IMR-90 (cell line): ENCODE data around the gene HAO2. TPM values are rescaled to one million over a fixed set of nuclear protein-coding genes. Genes with fewer than 3 reads are reported as not detected.

Source experiments
- ATAC-seq: fragments of 200-7000 bp; cut with Tn5 transposase; 2 replicates; pipeline ENCODE4 v1.9.1; 2020; ENCODE audit warnings: low read depth, mild to moderate bottlenecking, moderate library complexity
- BruUV-seq: library from RNA; stranded (reverse); fragments of 400-500 nt; replicated peaks from 2 replicates; lab custom pipeline; 2021; lab: Mats Ljungman, UMichigan
- CTCF ChIA-PET: fragments of 300-600 bp; formaldehyde crosslinking; extraction: SDS; loops from one replicate; lab custom pipeline; 2021; ENCODE audit warnings: antibody characterized with exemption; lab: Yijun Ruan, JAX
- POLR2A ChIA-PET: fragments of 300-600 bp; sonication (Branson Sonifier 250); formaldehyde crosslinking; loops from one replicate; lab custom pipeline; 2022; ENCODE audit warnings: antibody characterized with exemption; ENCODE audit not compliant: unreplicated experiment; lab: Charles Lee
- DNase-seq: peaks from one replicate; pipeline ENCODE4 v3.0.0; 2013
- H2AFZ ChIP-seq: replicated peaks from 2 replicates; pipeline ENCODE3; 2013; ENCODE audit warnings: low read length, mild to moderate bottlenecking; ENCODE audit not compliant: poor library complexity
- H2AK5ac ChIP-seq: 2 replicates; pipeline ENCODE4 v1.6.1; 2013; ENCODE audit warnings: low read depth, low read length, inconsistent platforms
- H2AK9ac ChIP-seq: replicated peaks from 2 replicates; pipeline ENCODE3; 2013; ENCODE audit warnings: mild to moderate bottlenecking, low read depth, low read length, moderate library complexity; ENCODE audit not compliant: poor library complexity
- H2BK120ac ChIP-seq: 2 replicates; pipeline ENCODE4 v1.6.1; 2013; ENCODE audit warnings: low read depth, low read length, inconsistent platforms
- H2BK15ac ChIP-seq: 3 replicates; pipeline ENCODE4 v1.6.1; 2013; ENCODE audit warnings: low read depth, low read length, inconsistent platforms
- H2BK20ac ChIP-seq: 2 replicates; pipeline ENCODE4 v1.6.1; 2013; ENCODE audit warnings: low read depth, mild to moderate bottlenecking, inconsistent platforms, low read length, moderate library complexity
- H2BK5ac ChIP-seq: 2 replicates; pipeline ENCODE4 v1.6.1; 2013; ENCODE audit warnings: mild to moderate bottlenecking, low read depth, low read length, inconsistent platforms; ENCODE audit not compliant: poor library complexity, severe bottlenecking
- H3K14ac ChIP-seq: replicated peaks from 2 replicates; pipeline ENCODE4 v1.6.1; 2013; ENCODE audit warnings: low read depth, low read length, inconsistent platforms
- H3K18ac ChIP-seq: 2 replicates; pipeline ENCODE4 v1.6.1; 2013; ENCODE audit warnings: low read depth, low read length, control low read depth
- H3K23ac ChIP-seq: 2 replicates; pipeline ENCODE4 v1.6.1; 2013; ENCODE audit warnings: low read depth, low read length, inconsistent platforms
- H3K27ac ChIP-seq: 2 replicates; pipeline ENCODE4 v1.5.1; 2013; ENCODE audit warnings: mild to moderate bottlenecking, control low read depth, low read length; ENCODE audit not compliant: insufficient read depth
- H3K27me3 ChIP-seq: 2 replicates; pipeline ENCODE4 v1.6.1; 2013; ENCODE audit warnings: low read length; ENCODE audit not compliant: control insufficient read depth, insufficient read depth
- H3K36me3 ChIP-seq: 2 replicates; pipeline ENCODE4 v1.6.1; 2013; ENCODE audit warnings: low read length, mixed read lengths; ENCODE audit not compliant: control insufficient read depth, insufficient read depth
- H3K4ac ChIP-seq: 2 replicates; pipeline ENCODE4 v1.6.1; 2013; ENCODE audit warnings: low read depth, low read length, inconsistent platforms
- H3K4me1 ChIP-seq: 2 replicates; pipeline ENCODE4 v1.6.1; 2013; ENCODE audit warnings: low read length, mixed read lengths; ENCODE audit not compliant: control insufficient read depth, insufficient read depth
- H3K4me2 ChIP-seq: 2 replicates; pipeline ENCODE4 v1.6.1; 2013; ENCODE audit warnings: low read depth, mild to moderate bottlenecking, control low read depth, low read length, moderate library complexity
- H3K4me3 ChIP-seq: 2 replicates; pipeline ENCODE4 v1.5.1; 2013; ENCODE audit warnings: low read depth, mild to moderate bottlenecking, control low read depth, low read length, moderate library complexity; ENCODE audit not compliant: insufficient read depth
- H3K56ac ChIP-seq: 2 replicates; pipeline ENCODE4 v1.6.1; 2013; ENCODE audit warnings: low read length, inconsistent platforms; ENCODE audit not compliant: insufficient read depth; ENCODE audit errors: extremely low read depth
- H3K79me1 ChIP-seq, 2 experiments: 2 replicates each; pipeline ENCODE4 v1.6.1; 2013; ENCODE audit warnings: low read length in 2 of 2, inconsistent platforms in 1 of 2, low read depth in 1 of 2
- H3K9ac ChIP-seq: 2 replicates; pipeline ENCODE4 v1.6.1; 2013; ENCODE audit warnings: low read depth, low read length, control low read depth
- H3K9me1 ChIP-seq: 2 replicates; pipeline ENCODE4 v1.6.1; 2013; ENCODE audit warnings: low read length, inconsistent platforms; ENCODE audit not compliant: insufficient read depth
- H3K9me3 ChIP-seq: 2 replicates; pipeline ENCODE4 v1.6.1; 2013; ENCODE audit warnings: low read length; ENCODE audit not compliant: control insufficient read depth, insufficient read depth
- H4K20me1 ChIP-seq: 2 replicates; pipeline ENCODE4 v1.6.1; 2013; ENCODE audit warnings: low read length, inconsistent platforms; ENCODE audit not compliant: insufficient read depth
- H4K5ac ChIP-seq: 2 replicates; pipeline ENCODE4 v1.6.1; 2013; ENCODE audit warnings: mild to moderate bottlenecking, low read depth, low read length, control low read depth
- H4K8ac ChIP-seq, 2 experiments: 2 replicates each; pipeline ENCODE4 v1.6.1; 2013; ENCODE audit warnings: low read depth in 2 of 2, low read length in 2 of 2, control low read depth in 1 of 2, inconsistent platforms in 1 of 2
- H4K91ac ChIP-seq: 2 replicates; pipeline ENCODE4 v1.6.1; 2013; ENCODE audit warnings: low read depth, low read length, inconsistent platforms; ENCODE audit not compliant: insufficient read depth
- BHLHE40 ChIP-seq: fragments of 150-350 bp; IDR thresholded peaks from 2 replicates; pipeline ENCODE4 v1.6.1; 2016; ENCODE audit warnings: mild to moderate bottlenecking, low read depth, low read length
- CEBPB ChIP-seq: IDR thresholded peaks from 2 replicates; pipeline ENCODE4 v1.6.1; 2012; ENCODE audit warnings: low read depth, low read length, improper control_type of control experiment
- CHD1 ChIP-seq: IDR thresholded peaks from 2 replicates; pipeline ENCODE4 v1.6.1; 2012; ENCODE audit warnings: low read depth, low read length, improper control_type of control experiment
- FOS ChIP-seq: fragments of 150-350 bp; IDR thresholded peaks from 2 replicates; pipeline ENCODE4 v1.6.1; 2016; ENCODE audit warnings: low read depth, low read length
- MAFK ChIP-seq: IDR thresholded peaks from 2 replicates; pipeline ENCODE4 v1.6.1; 2012; ENCODE audit warnings: low read depth, low read length, improper control_type of control experiment
- MAZ ChIP-seq: IDR thresholded peaks from 2 replicates; pipeline ENCODE4 v1.6.1; 2012; ENCODE audit warnings: low read depth, mild to moderate bottlenecking, low read length, improper control_type of control experiment, moderate library complexity, borderline replicate concordance
- NFE2L2 ChIP-seq: fragments of 150-350 bp; IDR thresholded peaks from 2 replicates; pipeline ENCODE4 v1.6.1; 2016; ENCODE audit warnings: low read depth, mild to moderate bottlenecking, low read length
- POLR2A ChIP-seq: IDR thresholded peaks from 2 replicates; pipeline ENCODE4 v1.6.1; 2012; ENCODE audit warnings: mild to moderate bottlenecking, low read depth, low read length
- RAD21 ChIP-seq: IDR thresholded peaks from 2 replicates; pipeline ENCODE4 v1.6.1; 2012; ENCODE audit warnings: low read length, improper control_type of control experiment
- RFX5 ChIP-seq: IDR thresholded peaks from 2 replicates; pipeline ENCODE4 v1.8.0; 2012; ENCODE audit warnings: low read depth, mild to moderate bottlenecking, low read length, moderate library complexity
- SMC3 ChIP-seq: fragments of 150-350 bp; IDR thresholded peaks from 2 replicates; pipeline ENCODE4 v1.6.1; 2016; ENCODE audit warnings: low read depth, mild to moderate bottlenecking, antibody characterized with exemption, low read length, moderate library complexity
- WGBS, 2 experiments: methylation state at CpG; one replicate each; pipeline versions ENCODE4 v1.1.5 to v1.1.7; 2013; ENCODE audit warnings: missing lambda C conversion rate in 2 of 2; ENCODE audit not compliant: insufficient read length in 1 of 2; ENCODE audit errors: extremely low coverage in 2 of 2; 5-methylcytosine and 5-hydroxymethylcytosine counted together
- dilution Hi-C: fragments of 300-500 bp; cut with HindIII; formaldehyde crosslinking; loops from one replicate; pipeline ENCODE4 v1.14.3; 2018; ENCODE audit warnings: low sequenced_read_pairs; ENCODE audit not compliant: unreplicated experiment
- in situ Hi-C: fragments of 300-500 bp; cut with MboI; formaldehyde crosslinking; loops from 3 replicates; pipeline ENCODE4 v1.14.3; 2019; ENCODE audit warnings: low sequenced_read_pairs, inconsistent platforms, mixed read lengths
- intact Hi-C: fragments of 100-400 bp; cut with micrococcal nuclease; formaldehyde crosslinking; loops from 2 replicates; pipeline ENCODE4 v1.10.0; 2022
- polyA plus RNA-seq, 3 experiments: library from polyadenylated mRNA; depleted of rRNA; stranded (reverse); fragments of >200 nt; gene quantifications; 2 replicates each; pipeline ENCODE4 v1.2.3, GENCODE V29; 2012; ENCODE audit warnings: low replicate concordance in 1 of 3
- total RNA-seq: library from RNA; depleted of rRNA; stranded (reverse); fragments of >200 nt; gene quantifications from 2 replicates; pipeline ENCODE4 v1.2.3, GENCODE V29; 2012

HAO2 gene
- total and polyA plus RNA-seq, 2 of the 4 experiments (the other 2 are of a cell fraction), result not detected

GRCh38 chr1:119364640-119365039, 3.9 kb upstream of the HAO2 start:
- Histone ChIP-seq H4K5ac (no peak overlapping the region), H2BK5ac (no peak overlapping the region), H2AK5ac (no peak overlapping the region), H3K27ac (no peak overlapping the region), H2BK120ac (no peak overlapping the region), H3K9me3 (no peaks in the 10 kb centered on the region), H3K4me2 (no peak overlapping the region), H3K4ac (no peak overlapping the region), H3K4me3 (no peak overlapping the region), H3K9ac (no peak overlapping the region), H3K36me3 (no peaks in the 10 kb centered on the region), H4K91ac (no peak overlapping the region), H3K9me1 (no peaks in the 10 kb centered on the region), H4K20me1 (no peaks in the 10 kb centered on the region), H3K23ac (no peak overlapping the region), H2AFZ (no peak overlapping the region), H3K79me1 (no peaks in the 10 kb centered on the region), H3K18ac (no peak overlapping the region), H4K8ac (no peak overlapping the region), H2AK9ac (no peak overlapping the region), H2BK15ac (no peak overlapping the region), H3K56ac (no peak overlapping the region), H3K14ac (no peak overlapping the region), H3K4me1 (no peaks in the 10 kb centered on the region), H3K27me3 (peaks cover 8% of the 10 kb centered on the region), H2BK20ac (no peak overlapping the region)
- intact Hi-C loops (loop anchor here (5.0 kb wide), 1 partner anchor 222 kb away; the partner anchor contains the start of gene WARS2), dilution Hi-C loops (no loop called here), in situ Hi-C loops (loop anchor here (10.0 to 25.0 kb wide), 2 partner anchors 90 to 1202 kb away; no protein-coding TSS in a partner anchor)
- no TSS peak for BruUV-seq
- ATAC-seq, result no peak
- no peak for DNase-seq
- ChIA-PET CTCF (no interaction called here), POLR2A (no interaction called here)
- TF ChIP-seq FOS (no peak), NFE2L2 (no peak), POLR2A (no peak), BHLHE40 (no peak), CHD1 (no peak), CEBPB (no peak), RAD21 (no peak), SMC3 (no peak), RFX5 (no peak), MAFK (no peak), MAZ (no peak)
- 0% methylated on average over 1 of the region's 4 CpGs; no CpG with 5 or more reads in 1 of the 2 experiments for WGBS, 2 experiments
